BE2C (cell line): ENCODE data around the gene ATP5MC3.

Experiments used
- DNase-seq: peaks from one replicate; pipeline ENCODE4 v3.0.0-alpha.2; 2020
- H3K27me3 ChIP-seq: fragments of 250-450 bp; sonication (Bioruptor Pico); 2 replicates; pipeline ENCODE4 v1.5.1; 2020; ENCODE audit warnings: mild to moderate bottlenecking
- H3K36me3 ChIP-seq: fragments of 250-450 bp; sonication (Bioruptor Pico); 2 replicates; pipeline ENCODE4 v1.5.1; 2020; ENCODE audit warnings: mild to moderate bottlenecking
- H3K4me1 ChIP-seq: fragments of 250-450 bp; sonication (Bioruptor Pico); 2 replicates; pipeline ENCODE4 v1.5.1; 2020
- H3K4me3 ChIP-seq: 2 replicates; pipeline ENCODE4 v1.5.1; 2011; ENCODE audit warnings: low read depth, low read length
- H3K9me3 ChIP-seq: fragments of 250-450 bp; sonication (Bioruptor Pico); 2 replicates; pipeline ENCODE4 v1.5.1; 2020
- TF ChIP-seq, protein P1 (sequence below): IDR thresholded peaks from 2 replicates; pipeline ENCODE4 v1.5.1; 2012; ENCODE audit warnings: mild to moderate bottlenecking, low read depth, low read length

The ATP5MC3 gene

DNA sequence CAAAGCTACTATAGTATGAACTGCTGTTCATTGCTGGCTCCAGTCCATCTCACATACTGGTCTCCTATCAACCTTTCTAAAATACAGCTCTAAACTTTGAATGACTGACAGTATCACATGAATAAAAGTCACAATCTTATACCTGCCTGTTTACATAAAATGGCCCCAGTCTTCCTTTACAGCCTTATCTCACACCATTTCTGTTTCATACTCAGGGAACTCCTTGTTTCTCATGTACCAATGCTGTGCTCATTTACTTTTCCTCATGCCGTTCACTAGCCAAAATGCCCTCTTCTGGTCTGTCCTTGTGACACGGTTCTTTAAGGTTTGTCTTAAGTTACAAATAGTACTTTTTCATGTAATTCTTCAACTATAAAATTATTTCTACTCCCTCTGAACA, 6.2 kb downstream of the ATP5MC3 start:
- Histone ChIP-seq H3K4me1 (peaks cover 3% of the 10 kb centered on the region; the same call in 1 of the 2 replicates), H3K4me3 (no peak overlapping the region), H3K36me3 (peaks cover 34% of the 10 kb centered on the region), H3K27me3 (no peaks in the 10 kb centered on the region), H3K9me3 (no peaks in the 10 kb centered on the region)
- TF ChIP-seq, protein P1, sequence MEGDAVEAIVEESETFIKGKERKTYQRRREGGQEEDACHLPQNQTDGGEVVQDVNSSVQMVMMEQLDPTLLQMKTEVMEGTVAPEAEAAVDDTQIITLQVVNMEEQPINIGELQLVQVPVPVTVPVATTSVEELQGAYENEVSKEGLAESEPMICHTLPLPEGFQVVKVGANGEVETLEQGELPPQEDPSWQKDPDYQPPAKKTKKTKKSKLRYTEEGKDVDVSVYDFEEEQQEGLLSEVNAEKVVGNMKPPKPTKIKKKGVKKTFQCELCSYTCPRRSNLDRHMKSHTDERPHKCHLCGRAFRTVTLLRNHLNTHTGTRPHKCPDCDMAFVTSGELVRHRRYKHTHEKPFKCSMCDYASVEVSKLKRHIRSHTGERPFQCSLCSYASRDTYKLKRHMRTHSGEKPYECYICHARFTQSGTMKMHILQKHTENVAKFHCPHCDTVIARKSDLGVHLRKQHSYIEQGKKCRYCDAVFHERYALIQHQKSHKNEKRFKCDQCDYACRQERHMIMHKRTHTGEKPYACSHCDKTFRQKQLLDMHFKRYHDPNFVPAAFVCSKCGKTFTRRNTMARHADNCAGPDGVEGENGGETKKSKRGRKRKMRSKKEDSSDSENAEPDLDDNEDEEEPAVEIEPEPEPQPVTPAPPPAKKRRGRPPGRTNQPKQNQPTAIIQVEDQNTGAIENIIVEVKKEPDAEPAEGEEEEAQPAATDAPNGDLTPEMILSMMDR = no peak
- no peak for DNase-seq

DNA sequence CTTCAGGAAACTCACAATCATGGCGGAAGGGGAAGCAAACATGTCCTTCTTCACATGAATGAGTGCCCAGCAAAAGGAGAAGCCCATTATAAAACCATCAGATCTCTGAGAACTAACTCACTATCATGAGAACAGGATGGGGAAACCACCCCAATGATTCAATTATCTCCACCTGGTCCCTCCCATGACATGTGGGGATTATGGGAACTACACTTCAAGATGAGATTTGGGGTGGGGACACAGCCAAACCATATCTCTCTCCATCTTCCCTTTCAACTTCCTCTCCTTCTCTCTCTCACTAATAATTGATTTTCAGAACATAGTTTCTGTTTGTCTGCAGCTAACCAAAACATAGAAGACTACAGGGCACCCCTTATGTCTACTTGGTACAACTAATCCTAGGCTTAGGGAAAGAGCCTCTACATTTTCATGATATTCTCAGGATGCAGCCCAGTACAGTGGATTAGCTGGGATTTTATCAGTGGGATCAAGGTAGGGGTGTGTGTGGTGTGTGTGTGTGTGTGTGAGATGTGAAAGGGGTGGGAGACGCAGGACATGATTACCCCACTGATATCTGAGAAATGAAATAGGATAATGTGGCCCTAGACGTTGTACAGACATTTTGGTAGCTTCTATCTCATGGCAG, 10.7 kb downstream of the ATP5MC3 start:
- Histone ChIP-seq H3K9me3 (no peaks in the 10 kb centered on the region), H3K27me3 (no peaks in the 10 kb centered on the region), H3K4me3 (no peak overlapping the region), H3K4me1 (peaks cover 3% of the 10 kb centered on the region; the same call in 1 of the 2 replicates), H3K36me3 (peaks cover 3% of the 10 kb centered on the region)
- TF ChIP-seq, protein P1 = no peak
- no peak for DNase-seq

DNA sequence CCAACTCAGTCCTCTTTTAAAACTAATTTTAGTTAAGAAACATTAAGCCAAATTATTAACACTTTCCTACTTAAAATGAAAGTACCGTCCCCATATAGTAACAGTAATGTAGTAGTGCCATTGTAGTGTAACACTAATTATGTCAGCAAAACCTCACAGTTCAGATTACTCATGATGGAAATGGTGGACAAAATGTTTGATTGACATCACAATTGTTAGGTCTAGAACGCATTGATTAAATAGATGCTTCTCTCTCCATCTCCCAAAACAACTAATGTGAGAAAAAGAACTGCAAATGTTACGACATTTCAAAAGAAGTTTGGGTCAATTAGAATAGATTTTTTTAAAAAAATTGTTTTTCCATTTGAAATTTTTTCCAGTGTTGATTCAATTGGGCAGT, 12.3 kb downstream of the ATP5MC3 start:
- H3K27me3 ChIP-seq = no peaks in the 10 kb centered on the region
- H3K9me3 ChIP-seq = no peaks in the 10 kb centered on the region
- H3K4me1 ChIP-seq = peaks cover 3% of the 10 kb centered on the region; the same call in 1 of the 2 replicates
- no peak for DNase-seq
- TF ChIP-seq, protein P1 = no peak
- no peaks in the 10 kb centered on the region for H3K36me3 ChIP-seq
- H3K4me3 ChIP-seq = no peak overlapping the region

DNA sequence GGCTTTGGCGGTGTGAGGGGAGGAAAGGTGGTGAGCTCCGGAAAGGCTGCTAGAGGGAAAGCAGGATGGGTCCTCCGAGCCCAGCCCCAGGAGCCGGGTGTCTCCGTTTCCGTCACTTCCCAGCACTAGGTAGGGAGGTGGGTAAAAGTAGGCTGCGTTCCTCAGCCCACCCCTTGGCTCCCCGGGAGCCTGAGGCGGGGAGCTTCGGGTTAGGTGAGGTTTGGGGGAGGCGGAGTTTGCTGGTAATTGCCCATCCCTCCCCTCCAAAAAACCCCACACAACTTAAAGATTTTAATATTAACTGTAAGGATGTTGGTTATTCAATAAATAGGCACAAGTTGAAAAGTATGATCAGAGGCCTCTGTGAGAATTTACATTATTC, 13.0 kb downstream of the ATP5MC3 start:
- TF ChIP-seq, protein P1 = no peak

DNA sequence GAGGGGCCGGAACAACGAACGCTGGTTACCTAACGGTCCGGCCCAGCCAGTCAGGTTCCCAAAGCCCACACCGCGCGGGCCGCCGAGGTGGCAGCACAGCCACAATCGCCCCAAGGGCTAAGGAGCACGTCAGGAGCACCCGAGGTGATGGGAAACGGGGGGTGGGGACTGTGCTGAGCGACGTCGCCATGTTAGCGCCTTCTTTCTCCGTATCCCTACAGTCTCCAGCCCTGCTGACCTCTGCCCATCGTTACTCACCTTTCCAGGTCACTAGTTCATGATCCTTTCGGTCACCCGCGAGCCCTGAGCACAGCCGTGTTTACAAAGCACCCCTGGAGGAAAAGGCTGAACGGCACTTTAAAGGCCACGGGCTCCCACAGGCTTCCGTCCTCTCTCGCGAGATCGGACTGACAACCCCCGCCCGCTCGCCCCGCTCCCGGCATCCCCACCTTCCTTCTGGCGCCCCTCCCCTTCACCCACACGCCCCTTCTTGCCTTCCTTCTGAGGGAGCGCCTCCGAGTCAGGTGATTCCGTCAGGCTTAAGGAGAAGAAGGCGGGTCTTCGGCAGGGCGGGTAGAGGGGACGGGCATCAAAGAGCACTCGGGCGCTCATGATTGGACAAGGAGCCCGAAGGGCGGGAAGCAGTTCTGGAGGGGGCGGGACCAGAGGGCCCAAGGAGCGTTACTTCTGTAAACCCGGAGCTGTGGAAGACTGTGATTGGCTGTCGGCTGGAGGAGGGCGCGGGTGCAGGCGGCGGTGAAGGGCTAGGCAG, 13.5 kb downstream of the ATP5MC3 start, which contains the start of gene ATF2:
Gene ATF2, minus strand, starts transcription at position 412 of the 772 bp plus-strand sequence. CDS start 31,760 bp downstream, outside the sequence.
- H3K9me3 ChIP-seq = no peaks in the 10 kb centered on the region
- peak; percentile 95 for DNase-seq
- peak within 1 kb of the TSS; percentile 92 for H3K4me3 ChIP-seq
- TF ChIP-seq, protein P1 = no peak
- H3K27me3 ChIP-seq = no peaks in the 10 kb centered on the region
- no peaks in the 10 kb centered on the region for H3K36me3 ChIP-seq
- peaks cover 3% of the 10 kb centered on the region; the same call in 1 of the 2 replicates for H3K4me1 ChIP-seq

More for the DNA sequence above, 13.0 kb downstream of the ATP5MC3 start:
- Histone ChIP-seq H3K36me3 (no peaks in the 10 kb centered on the region), H3K27me3 (no peaks in the 10 kb centered on the region), H3K4me3 (peak overlapping the region; percentile 92), H3K9me3 (no peaks in the 10 kb centered on the region), H3K4me1 (peaks cover 3% of the 10 kb centered on the region; the same call in 1 of the 2 replicates)
- no peak for DNase-seq
